Measurements from ENCODE around the gene GOLGA5. TPM values are rescaled to one million over a fixed set of nuclear protein-coding genes. Genes with fewer than 3 reads are reported as not detected.

Gene GOLGA5
- total and polyA plus RNA-seq, 2 donors (not counting 3 experiments of a cell fraction or from before 2014, with no cell fraction given) = 16.3 to 28.9 TPM

- Histone ChIP-seq H4K20me1 (replicated peaks; ENCODE audit: control insufficient read depth, extremely low read depth, insufficient read depth, low read length) (no peaks in the 10 kb centered on the region), H3K9me1 (replicated peaks; ENCODE audit: control insufficient read depth, extremely low read depth, insufficient read depth, low read length) (no peaks in the 10 kb centered on the region), H2AFZ (ENCODE audit: low read depth, low read length) (no peak overlapping the region), H3K4me1 (ENCODE audit: control insufficient read depth, extremely low read depth, insufficient read depth, low read length) (no peaks in the 10 kb centered on the region), H3K36me3 (ENCODE audit: control insufficient read depth in 2 of 2, extremely low read depth in 1 of 2, insufficient read depth in 2 of 2, low read length in 2 of 2) (no peaks in the 10 kb centered on the region), H3K9me3 (replicated peaks; ENCODE audit: control insufficient read depth, insufficient read depth, low read length) (no peaks in the 10 kb centered on the region), H3K9ac (replicated peaks; ENCODE audit: extremely low read depth, insufficient read depth, low read length) (no peak overlapping the region), H3K4me3 (replicated peaks in 1 of 3; ENCODE audit: insufficient read depth in 1 of 3, low read depth in 1 of 3, low read length in 3 of 3) (no peak overlapping the region), H3K27ac (ENCODE audit: insufficient read depth, low read depth, low read length) (no peak overlapping the region), H3K79me2 (ENCODE audit: control insufficient read depth, insufficient read depth, low read length) (no peaks in the 10 kb centered on the region), H3K27me3 (ENCODE audit: control insufficient read depth in 2 of 2, insufficient read depth in 2 of 2, low read length in 2 of 2) (no peaks in the 10 kb centered on the region), H3K4me2 (ENCODE audit: insufficient read depth, low read length) (no peak overlapping the region)
- TF ChIP-seq CTCF (IDR thresholded peaks at IDR 0.05; ENCODE audit: extremely low read depth in 1 of 2, insufficient read depth in 1 of 2, low read depth in 1 of 2, low read length in 2 of 2) (peak; percentile 26 to 32), POLR2AphosphoS5 (IDR thresholded peaks at IDR 0.05; ENCODE audit: insufficient read depth, low read depth, low read length) (no peak), GATA2 (IDR thresholded peaks at IDR 0.05; ENCODE audit: insufficient read depth, insufficient read length, low read depth, low read length) (no peak)
- DNase-seq (ENCODE audit: low read depth, low spot score) (peak; percentile 81), FAIRE-seq (peak; percentile 65)
- intact Hi-C loops (cut with micrococcal nuclease) = loop anchor here (1.0 kb wide), 2 partner anchors 70 to 97 kb away; no protein-coding TSS in a partner anchor
- POLR2A ChIA-PET = no interaction called here
- CTCF ChIA-PET = interaction anchor here (0.6 to 8.0 kb wide), 19 partner anchors 9 to 649 kb away, joined by 3 to 118 read pairs (median 5); partner anchors contain the start of gene LGMN
- dilution Hi-C loops (cut with MboI; ENCODE audit: extremely low pct_ligation_motif_present, low sequenced_read_pairs) = no loop called here
- BruUV-seq (replicated peaks) = no TSS peak
Observed at GRCh38 chr14:92783813-92784431, 10.2 kb upstream of the GOLGA5 start.

Data from endothelial cell of umbilical vein (primary cell).